ENCODE measurements around the gene ELFN1. TPM values are rescaled to one million over a fixed set of nuclear protein-coding genes. Genes with fewer than 3 reads are reported as not detected.

The ELFN1 gene
- total RNA-seq, 8 experiments from 2014 or later: 0.13 to 25.2 (median 8.1) TPM

- 60 to 100% (median 81%) methylated on average over 2 to 7 of the region's 15 CpGs; no CpG with 5 or more reads in 1 of the 10 experiments for WGBS, 10 experiments
- ATAC-seq (replicated peaks in 6 of 8): peak in 1 of 8 experiments; percentile 24
- in situ Hi-C loops (cut with MboI; ENCODE audit: low pct_unique_long_range_greater_than_20kb in 2 of 9, low sequenced_read_pairs in 9 of 9, unreplicated experiment in 9 of 9): no loop called here
- Histone ChIP-seq H3K4me1 (replicated peaks in 1 of 2) (peaks cover 7 to 24% of the 10 kb centered on the region in 2 donors), H3K27ac (no peak overlapping the region), H3K4me3 (no peak overlapping the region)
These were observed 57.9 kb downstream of the ELFN1 start for GRCh38 chr7:1727812-1728570.

- ATAC-seq (replicated peaks in 6 of 8): no peak
- 14 to 100% (median 94%) methylated on average over 1 to 6 of the region's 8 CpGs; no CpG with 5 or more reads in 5 of the 10 experiments for WGBS, 10 experiments
These were observed 59.1 kb downstream of the ELFN1 start for GRCh38 chr7:1729183-1729582.

GRCh38 chr7:1729773-1730172 lies 59.7 kb downstream of the ELFN1 start:
- H3K4me1 ChIP-seq (replicated peaks in 1 of 2): peaks cover 14 to 37% of the 10 kb centered on the region in 2 donors
- in situ Hi-C loops (cut with MboI; ENCODE audit: low pct_unique_long_range_greater_than_20kb in 2 of 9, low sequenced_read_pairs in 9 of 9, unreplicated experiment in 9 of 9): no loop called here

More at GRCh38 chr7:1729183-1729582, 59.1 kb downstream of the ELFN1 start:
- peaks cover 14 to 36% of the 10 kb centered on the region in 2 donors for H3K4me1 ChIP-seq (replicated peaks in 1 of 2)
- in situ Hi-C loops (cut with MboI; ENCODE audit: low pct_unique_long_range_greater_than_20kb in 2 of 9, low sequenced_read_pairs in 9 of 9, unreplicated experiment in 9 of 9): no loop called here
- no peak overlapping the region for H3K27ac ChIP-seq
- no peak overlapping the region for H3K4me3 ChIP-seq

DNA sequence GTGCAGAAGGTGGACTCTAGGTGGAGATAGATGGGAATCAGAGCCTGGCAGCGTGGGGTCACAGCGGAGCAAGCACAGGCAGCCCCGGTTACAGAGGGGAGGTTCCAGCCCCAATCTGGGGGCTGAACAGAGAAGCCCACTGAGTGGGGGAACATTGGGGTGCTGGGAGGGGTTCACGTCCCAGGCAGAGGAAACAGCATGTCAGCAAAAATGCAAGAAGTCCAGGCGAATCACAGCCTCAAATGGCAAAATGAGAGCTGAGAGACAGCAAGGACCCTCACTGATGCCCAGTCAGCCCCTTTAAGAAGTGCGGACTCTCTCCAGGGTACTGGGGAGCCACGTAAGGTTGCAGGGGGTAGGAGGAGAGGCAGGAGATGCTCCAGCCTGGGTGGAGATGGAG lies 62.0 kb downstream of the ELFN1 start:
- H3K4me3 ChIP-seq: no peak overlapping the region
- peak overlapping the region in 1 of 2 donors; percentile 61 for H3K27ac ChIP-seq
- ATAC-seq (replicated peaks in 6 of 8): no peak
- peaks cover 21 to 41% of the 10 kb centered on the region in 2 donors for H3K4me1 ChIP-seq (replicated peaks in 1 of 2)
- 20 to 100% (median 81%) methylated on average over 1 to 3 of the region's 7 CpGs; no CpG with 5 or more reads in 4 of the 10 experiments for WGBS, 10 experiments
- in situ Hi-C loops (cut with MboI; ENCODE audit: low pct_unique_long_range_greater_than_20kb in 2 of 9, low sequenced_read_pairs in 9 of 9, unreplicated experiment in 9 of 9): no loop called here

More at GRCh38 chr7:1729773-1730172, 59.7 kb downstream of the ELFN1 start:
- 33 to 90% (median 80%) methylated on average over 1 to 4 of the region's 16 CpGs; no CpG with 5 or more reads in 4 of the 10 experiments for WGBS, 10 experiments
- peak in 1 of 8 experiments; percentile 13 for ATAC-seq (replicated peaks in 6 of 8)
- H3K4me3 ChIP-seq: no peak overlapping the region
- H3K27ac ChIP-seq: no peak overlapping the region

DNA sequence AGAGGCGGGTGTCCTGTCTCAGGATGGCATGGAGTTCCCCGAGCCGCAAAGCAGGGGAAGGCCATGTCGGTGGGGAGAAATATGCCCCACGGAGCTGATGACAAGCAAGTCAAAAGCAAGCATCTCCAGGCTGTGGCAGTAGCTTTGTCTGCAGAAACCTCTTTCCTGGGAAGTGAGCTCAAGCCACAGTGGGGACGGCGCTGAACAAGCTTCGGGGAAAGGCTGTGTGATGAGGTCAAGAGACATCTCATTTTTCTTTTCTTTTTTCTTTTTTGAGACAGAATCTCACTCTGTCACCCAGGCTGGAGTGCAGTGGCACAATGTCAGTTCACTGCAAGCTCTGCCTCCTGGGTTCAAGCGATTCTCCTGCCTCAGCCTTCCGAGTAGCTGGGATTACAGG lies 62.6 kb downstream of the ELFN1 start:
- WGBS, 10 experiments: 20 to 71% (median 63%) methylated on average over 1 to 7 of the region's 10 CpGs; no CpG with 5 or more reads in 4 of the 10 experiments
- Histone ChIP-seq H3K27ac (peak overlapping the region in 1 of 2 donors; percentile 61), H3K4me1 (replicated peaks in 1 of 2) (peaks cover 21 to 41% of the 10 kb centered on the region in 2 donors), H3K4me3 (no peak overlapping the region)
- in situ Hi-C loops (cut with MboI; ENCODE audit: low pct_unique_long_range_greater_than_20kb in 2 of 9, low sequenced_read_pairs in 9 of 9, unreplicated experiment in 9 of 9): no loop called here
- ATAC-seq (replicated peaks in 6 of 8): peak in 5 of 8 experiments; percentile 58 to 73 (median 71)

GRCh38 chr7:1733206-1733907 lies 63.3 kb downstream of the ELFN1 start:
- Histone ChIP-seq H3K27ac (peak overlapping the region in 1 of 2 donors; percentile 61), H3K4me1 (replicated peaks in 1 of 2) (peaks cover 21 to 41% of the 10 kb centered on the region in 2 donors), H3K4me3 (no peak overlapping the region)
- peak in 6 of 8 experiments; percentile 22 to 56 (median 32) for ATAC-seq (replicated peaks in 6 of 8)
- 58 to 100% (median 81%) methylated on average over 3 to 10 of the region's 19 CpGs; no CpG with 5 or more reads in 5 of the 10 experiments for WGBS, 10 experiments
- in situ Hi-C loops (cut with MboI; ENCODE audit: low pct_unique_long_range_greater_than_20kb in 2 of 9, low sequenced_read_pairs in 9 of 9, unreplicated experiment in 9 of 9): no loop called here

GRCh38 chr7:1733908-1734730 lies 64.0 kb downstream of the ELFN1 start:
- WGBS, 10 experiments: 0 to 100% (median 88%) methylated on average over 1 to 13 of the region's 17 CpGs; no CpG with 5 or more reads in 3 of the 10 experiments
- no peak overlapping the region for H3K27ac ChIP-seq

DNA sequence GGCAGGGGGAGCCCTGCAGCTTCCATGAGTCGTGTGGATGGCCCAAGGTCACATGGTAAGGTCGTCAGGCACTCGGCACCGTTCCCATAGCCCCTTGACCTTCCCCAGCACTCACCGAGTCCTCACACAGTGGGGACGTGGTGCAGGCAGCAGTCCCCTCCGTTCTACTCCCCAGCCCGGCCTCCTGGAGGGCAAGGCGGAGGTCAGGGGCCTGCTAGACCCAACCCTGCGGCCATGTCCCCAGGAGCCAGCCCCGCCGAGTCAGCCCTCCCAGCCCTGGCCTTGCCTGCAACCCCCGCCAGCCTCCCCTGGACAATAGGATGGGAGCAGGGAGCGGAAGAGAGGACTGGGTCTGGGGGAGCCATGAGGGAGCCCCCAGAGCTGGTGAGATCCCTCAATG lies 65.2 kb downstream of the ELFN1 start:
- H3K4me1 ChIP-seq (replicated peaks in 1 of 2): peaks cover 29 to 52% of the 10 kb centered on the region in 2 donors
- no peak for ATAC-seq (replicated peaks in 6 of 8)
- H3K27ac ChIP-seq: no peak overlapping the region
- H3K4me3 ChIP-seq: no peak overlapping the region
- 38 to 58% (median 56%) methylated on average over 3 to 5 of the region's 14 CpGs; no CpG with 5 or more reads in 7 of the 10 experiments for WGBS, 10 experiments
- in situ Hi-C loops (cut with MboI; ENCODE audit: low pct_unique_long_range_greater_than_20kb in 2 of 9, low sequenced_read_pairs in 9 of 9, unreplicated experiment in 9 of 9): no loop called here

More at GRCh38 chr7:1733908-1734730, 64.0 kb downstream of the ELFN1 start:
- H3K4me3 ChIP-seq: no peak overlapping the region
- in situ Hi-C loops (cut with MboI; ENCODE audit: low pct_unique_long_range_greater_than_20kb in 2 of 9, low sequenced_read_pairs in 9 of 9, unreplicated experiment in 9 of 9): no loop called here
- ATAC-seq (replicated peaks in 6 of 8): peak in 1 of 8 experiments; percentile 21
- peaks cover 21 to 42% of the 10 kb centered on the region in 2 donors for H3K4me1 ChIP-seq (replicated peaks in 1 of 2)

GRCh38 chr7:1735806-1736483 lies 65.9 kb downstream of the ELFN1 start:
- Histone ChIP-seq H3K4me1 (replicated peaks in 1 of 2) (peaks cover 29 to 52% of the 10 kb centered on the region in 2 donors), H3K4me3 (no peak overlapping the region), H3K27ac (no peak overlapping the region)
- WGBS, 10 experiments: 0 to 100% (median 80%) methylated on average over 1 to 6 of the region's 29 CpGs; no CpG with 5 or more reads in 5 of the 10 experiments
- in situ Hi-C loops (cut with MboI; ENCODE audit: low pct_unique_long_range_greater_than_20kb in 2 of 9, low sequenced_read_pairs in 9 of 9, unreplicated experiment in 9 of 9): no loop called here
- ATAC-seq (replicated peaks in 6 of 8): no peak

- 17 to 100% (median 63%) methylated on average over 2 to 5 of the region's 9 CpGs; no CpG with 5 or more reads in 6 of the 10 experiments for WGBS, 10 experiments
- Histone ChIP-seq H3K4me3 (no peak overlapping the region), H3K27ac (no peak overlapping the region), H3K4me1 (replicated peaks in 1 of 2) (peaks cover 29 to 52% of the 10 kb centered on the region in 2 donors)
- in situ Hi-C loops (cut with MboI; ENCODE audit: low pct_unique_long_range_greater_than_20kb in 2 of 9, low sequenced_read_pairs in 9 of 9, unreplicated experiment in 9 of 9): no loop called here
- ATAC-seq (replicated peaks in 6 of 8): no peak
These were observed 66.4 kb downstream of the ELFN1 start for GRCh38 chr7:1736484-1736817.

GRCh38 chr7:1736830-1737229 lies 66.8 kb downstream of the ELFN1 start:
- peaks cover 31 to 49% of the 10 kb centered on the region in 2 donors for H3K4me1 ChIP-seq (replicated peaks in 1 of 2)
- WGBS, 10 experiments: 80% methylated on average over 1 of the region's 8 CpGs; no CpG with 5 or more reads in 9 of the 10 experiments
- H3K4me3 ChIP-seq: no peak overlapping the region
- H3K27ac ChIP-seq: no peak overlapping the region
- in situ Hi-C loops (cut with MboI; ENCODE audit: low pct_unique_long_range_greater_than_20kb in 2 of 9, low sequenced_read_pairs in 9 of 9, unreplicated experiment in 9 of 9): no loop called here
- no peak for ATAC-seq (replicated peaks in 6 of 8)

- in situ Hi-C loops (cut with MboI; ENCODE audit: low pct_unique_long_range_greater_than_20kb in 2 of 9, low sequenced_read_pairs in 9 of 9, unreplicated experiment in 9 of 9): no loop called here
- no peak overlapping the region for H3K4me3 ChIP-seq
- ATAC-seq (replicated peaks in 6 of 8): no peak
- WGBS, 10 experiments: 40 to 93% (median 88%) methylated on average over 1 to 7 of the region's 10 CpGs; no CpG with 5 or more reads in 5 of the 10 experiments
- no peak overlapping the region for H3K27ac ChIP-seq
- H3K4me1 ChIP-seq (replicated peaks in 1 of 2): peaks cover 35 to 49% of the 10 kb centered on the region in 2 donors
These were observed 67.4 kb downstream of the ELFN1 start for GRCh38 chr7:1737523-1737922.

Data from motor neuron (in vitro differentiated cells).